GM23248 (cell line): Measurements from ENCODE around the gene MORN1. TPM values are rescaled to one million over a fixed set of nuclear protein-coding genes. Genes with fewer than 3 reads are reported as not detected.

Source experiments
- DNase-seq: peaks from one replicate; pipeline ENCODE4 v3.0.0-alpha.2; 2015
- H2AFZ ChIP-seq: fragments of 200-600 bp; sonication (generic); 2 replicates; pipeline ENCODE4 v1.6.1; 2016; ENCODE audit warnings: antibody characterized with exemption
- H3F3A ChIP-seq: fragments of 200-600 bp; sonication (generic); 2 replicates; pipeline ENCODE4 v1.6.1; 2016; ENCODE audit warnings: mild to moderate bottlenecking, antibody characterized with exemption, mixed run types; ENCODE audit not compliant: insufficient read depth
- H3K27ac ChIP-seq: fragments of 200-600 bp; sonication (generic); 2 replicates; pipeline ENCODE4 v1.5.1; 2016; ENCODE audit warnings: mild to moderate bottlenecking
- H3K27me3 ChIP-seq: fragments of 200-600 bp; sonication (generic); replicated peaks from 2 replicates; pipeline ENCODE4 v1.6.1; 2016; ENCODE audit warnings: mild to moderate bottlenecking; ENCODE audit not compliant: insufficient read depth
- H3K36me3 ChIP-seq: fragments of 200-600 bp; sonication (generic); 2 replicates; pipeline ENCODE4 v1.6.1; 2016; ENCODE audit warnings: low read depth, mild to moderate bottlenecking
- H3K4me1 ChIP-seq: fragments of 200-600 bp; sonication (generic); 2 replicates; pipeline ENCODE4 v1.6.1; 2016; ENCODE audit warnings: mild to moderate bottlenecking; ENCODE audit not compliant: insufficient read depth
- H3K4me2 ChIP-seq: fragments of 200-600 bp; sonication (generic); one replicate; pipeline ENCODE4 v1.6.1; 2016; ENCODE audit warnings: mild to moderate bottlenecking; ENCODE audit not compliant: unreplicated experiment
- H3K4me3 ChIP-seq: fragments of 200-600 bp; sonication (generic); 2 replicates; pipeline ENCODE4 v1.5.1; 2016; ENCODE audit warnings: mild to moderate bottlenecking
- H3K79me2 ChIP-seq: fragments of 200-600 bp; sonication (generic); 2 replicates; pipeline ENCODE4 v1.6.1; 2016; ENCODE audit warnings: mild to moderate bottlenecking; ENCODE audit not compliant: insufficient read depth
- H3K9ac ChIP-seq: fragments of 200-600 bp; sonication (generic); 2 replicates; pipeline ENCODE4 v1.6.1; 2016; ENCODE audit warnings: mild to moderate bottlenecking
- H3K9me2 ChIP-seq: fragments of 200-600 bp; sonication (generic); 2 replicates; pipeline ENCODE4 v1.6.1; 2016; ENCODE audit warnings: mixed run types, mild to moderate bottlenecking, moderate library complexity; ENCODE audit not compliant: insufficient read depth
- H3K9me3 ChIP-seq: fragments of 200-600 bp; sonication (generic); one replicate; pipeline ENCODE4 v1.6.1; 2017; ENCODE audit warnings: low read depth
- H4K20me1 ChIP-seq: fragments of 200-600 bp; sonication (generic); 2 replicates; pipeline ENCODE4 v1.6.0; 2016; ENCODE audit not compliant: insufficient read depth
- EZH2 ChIP-seq: fragments of 200-600 bp; sonication (generic); IDR thresholded peaks from 2 replicates; pipeline ENCODE4 v1.6.1; 2018; ENCODE audit warnings: antibody characterized with exemption, mild to moderate bottlenecking; ENCODE audit not compliant: insufficient read depth, poor library complexity, severe bottlenecking
- EZH2phosphoT487 ChIP-seq: fragments of 200-600 bp; sonication (generic); IDR thresholded peaks from 2 replicates; pipeline ENCODE4 v1.6.1; 2018; ENCODE audit warnings: antibody characterized with exemption, moderate library complexity, mild to moderate bottlenecking, low read depth; ENCODE audit not compliant: insufficient read depth
- WGBS, 2 experiments: methylation state at CpG; one replicate each; pipeline ENCODE4 v1.1.6; 2015 to 2017; ENCODE audit warnings: low lambda C conversion rate in 2 of 2, low coverage in 1 of 2; ENCODE audit errors: missing lambda C conversion rate in 2 of 2; 5-methylcytosine and 5-hydroxymethylcytosine counted together
- in situ Hi-C: fragments of 300-500 bp; cut with MboI; formaldehyde crosslinking; loops from 2 replicates; pipeline ENCODE4 v1.15.0; 2020
- polyA plus RNA-seq: library from polyadenylated mRNA; unstranded; fragments of >200 nt; fragmentation: Nextera tagmentation; extraction: Ambion mirVana; gene quantifications from 2 replicates; pipeline ENCODE4 v1.2.1, GENCODE V29; 2016
- total RNA-seq: library from RNA; depleted of rRNA; stranded (reverse); fragments of >200 nt; shearing (Covaris generic); gene quantifications from 2 replicates; pipeline ENCODE4 v1.2.3, GENCODE V29; 2014

MORN1 gene
- total and polyA plus RNA-seq, 2 experiments from 2014 or later, result 7.2 to 8.8 TPM

- H3K4me3 ChIP-seq, result no peak overlapping the region
- H3K4me1 ChIP-seq, result no peaks in the 10 kb centered on the region
- in situ Hi-C loops, result loop anchor here (25.0 kb wide), 1 partner anchor 609 kb away; the partner anchor contains the start of gene ACTRT2
- no peak for DNase-seq
- H3K36me3 ChIP-seq, result peaks cover 35% of the 10 kb centered on the region
- TF ChIP-seq EZH2, result no peak
- TF ChIP-seq EZH2phosphoT487, result no peak
- no peak overlapping the region for H3K4me2 ChIP-seq
- no peaks in the 10 kb centered on the region for H3K27me3 ChIP-seq
- no peaks in the 10 kb centered on the region for H4K20me1 ChIP-seq
- no peak overlapping the region for H2AFZ ChIP-seq
- 87 to 88% methylated on average over 19 of the region's 19 CpGs for WGBS, 2 experiments
- H3K27ac ChIP-seq, result no peak overlapping the region
- H3K9me2 ChIP-seq, result no peaks in the 10 kb centered on the region
- H3K9me3 ChIP-seq, result no peaks in the 10 kb centered on the region
- peaks cover 56% of the 10 kb centered on the region for H3K79me2 ChIP-seq
- H3K9ac ChIP-seq, result no peak overlapping the region
- peaks cover 33% of the 10 kb centered on the region for H3F3A ChIP-seq
Observed at GRCh38 chr1:2403273-2403672, 11.9 kb upstream of the MORN1 start.

GRCh38 chr1:2402420-2402819 lies 11.1 kb upstream of the MORN1 start:
- H3F3A ChIP-seq, result peaks cover 33% of the 10 kb centered on the region
- in situ Hi-C loops, result loop anchor here (25.0 kb wide), 1 partner anchor 610 kb away; the partner anchor contains the start of gene ACTRT2
- H3K27me3 ChIP-seq, result no peaks in the 10 kb centered on the region
- no peaks in the 10 kb centered on the region for H3K9me2 ChIP-seq
- peaks cover 64% of the 10 kb centered on the region for H3K79me2 ChIP-seq
- no peak overlapping the region for H3K27ac ChIP-seq
- no peak overlapping the region for H3K9ac ChIP-seq
- H4K20me1 ChIP-seq, result no peaks in the 10 kb centered on the region
- H3K36me3 ChIP-seq, result peaks cover 42% of the 10 kb centered on the region
- no peak overlapping the region for H3K4me3 ChIP-seq
- 89 to 96% methylated on average over 21 to 23 of the region's 23 CpGs for WGBS, 2 experiments
- no peaks in the 10 kb centered on the region for H3K9me3 ChIP-seq
- no peak overlapping the region for H3K4me2 ChIP-seq
- H3K4me1 ChIP-seq, result no peaks in the 10 kb centered on the region
- no peak for DNase-seq
- no peak for TF ChIP-seq EZH2phosphoT487
- TF ChIP-seq EZH2, result no peak
- H2AFZ ChIP-seq, result no peak overlapping the region

- Histone ChIP-seq H3K27me3 (no peaks in the 10 kb centered on the region), H4K20me1 (no peaks in the 10 kb centered on the region), H3K4me2 (no peak overlapping the region), H3K9me2 (no peaks in the 10 kb centered on the region), H3K27ac (no peak overlapping the region), H3K9ac (no peak overlapping the region), H3K79me2 (peaks cover 77% of the 10 kb centered on the region), H3F3A (peaks cover 33% of the 10 kb centered on the region), H2AFZ (no peak overlapping the region), H3K4me3 (no peak overlapping the region), H3K36me3 (peaks cover 42% of the 10 kb centered on the region), H3K9me3 (no peaks in the 10 kb centered on the region), H3K4me1 (no peaks in the 10 kb centered on the region)
- WGBS, 2 experiments, result 83% methylated on average over 13 to 14 of the region's 14 CpGs
- in situ Hi-C loops, result loop anchor here (25.0 kb wide), 1 partner anchor 611 kb away; the partner anchor contains the start of gene ACTRT2
- DNase-seq, result no peak
- no peak for TF ChIP-seq EZH2phosphoT487
- TF ChIP-seq EZH2, result no peak
Observed at GRCh38 chr1:2400950-2401649, 9.7 kb upstream of the MORN1 start.

GRCh38 chr1:2400576-2400909 lies 9.2 kb upstream of the MORN1 start:
- no peaks in the 10 kb centered on the region for H3K4me1 ChIP-seq
- H3K27ac ChIP-seq, result no peak overlapping the region
- no peak overlapping the region for H3K4me3 ChIP-seq
- peaks cover 33% of the 10 kb centered on the region for H3F3A ChIP-seq
- peaks cover 83% of the 10 kb centered on the region for H3K79me2 ChIP-seq
- H4K20me1 ChIP-seq, result no peaks in the 10 kb centered on the region
- H3K27me3 ChIP-seq, result no peaks in the 10 kb centered on the region
- H3K4me2 ChIP-seq, result no peak overlapping the region
- peaks cover 42% of the 10 kb centered on the region for H3K36me3 ChIP-seq
- no peak for DNase-seq
- no peaks in the 10 kb centered on the region for H3K9me2 ChIP-seq
- no peak overlapping the region for H3K9ac ChIP-seq
- TF ChIP-seq EZH2 (no peak), EZH2phosphoT487 (no peak)
- H2AFZ ChIP-seq, result no peak overlapping the region
- 86 to 90% methylated on average over 10 of the region's 10 CpGs for WGBS, 2 experiments
- no peaks in the 10 kb centered on the region for H3K9me3 ChIP-seq
- in situ Hi-C loops, result loop anchor here (25.0 kb wide), 1 partner anchor 612 kb away; the partner anchor contains the start of gene ACTRT2
